IMR-90 (cell line): ENCODE measurements around the gene SUPV3L1. TPM values are rescaled to one million over a fixed set of nuclear protein-coding genes. Genes with fewer than 3 reads are reported as not detected.

Experiments used
- ATAC-seq: fragments of 200-7000 bp; cut with Tn5 transposase; 2 replicates; pipeline ENCODE4 v1.9.1; 2020; ENCODE audit warnings: low read depth, mild to moderate bottlenecking, moderate library complexity
- BruUV-seq: library from RNA; stranded (reverse); fragments of 400-500 nt; replicated peaks from 2 replicates; lab custom pipeline; 2021; lab: Mats Ljungman, UMichigan
- CTCF ChIA-PET: fragments of 300-600 bp; formaldehyde crosslinking; extraction: SDS; loops from one replicate; lab custom pipeline; 2021; ENCODE audit warnings: antibody characterized with exemption; lab: Yijun Ruan, JAX
- POLR2A ChIA-PET: fragments of 300-600 bp; sonication (Branson Sonifier 250); formaldehyde crosslinking; loops from one replicate; lab custom pipeline; 2022; ENCODE audit warnings: antibody characterized with exemption; ENCODE audit not compliant: unreplicated experiment; lab: Charles Lee
- DNase-seq: peaks from one replicate; pipeline ENCODE4 v3.0.0; 2013
- H2AFZ ChIP-seq: replicated peaks from 2 replicates; pipeline ENCODE3; 2013; ENCODE audit warnings: low read length, mild to moderate bottlenecking; ENCODE audit not compliant: poor library complexity
- H2AK5ac ChIP-seq: 2 replicates; pipeline ENCODE4 v1.6.1; 2013; ENCODE audit warnings: low read depth, low read length, inconsistent platforms
- H2AK9ac ChIP-seq: replicated peaks from 2 replicates; pipeline ENCODE3; 2013; ENCODE audit warnings: mild to moderate bottlenecking, low read depth, low read length, moderate library complexity; ENCODE audit not compliant: poor library complexity
- H2BK120ac ChIP-seq: 2 replicates; pipeline ENCODE4 v1.6.1; 2013; ENCODE audit warnings: low read depth, low read length, inconsistent platforms
- H2BK15ac ChIP-seq: 3 replicates; pipeline ENCODE4 v1.6.1; 2013; ENCODE audit warnings: low read depth, low read length, inconsistent platforms
- H2BK20ac ChIP-seq: 2 replicates; pipeline ENCODE4 v1.6.1; 2013; ENCODE audit warnings: low read depth, mild to moderate bottlenecking, inconsistent platforms, low read length, moderate library complexity
- H2BK5ac ChIP-seq: 2 replicates; pipeline ENCODE4 v1.6.1; 2013; ENCODE audit warnings: mild to moderate bottlenecking, low read depth, low read length, inconsistent platforms; ENCODE audit not compliant: poor library complexity, severe bottlenecking
- H3K14ac ChIP-seq: replicated peaks from 2 replicates; pipeline ENCODE4 v1.6.1; 2013; ENCODE audit warnings: low read depth, low read length, inconsistent platforms
- H3K18ac ChIP-seq: 2 replicates; pipeline ENCODE4 v1.6.1; 2013; ENCODE audit warnings: low read depth, low read length, control low read depth
- H3K23ac ChIP-seq: 2 replicates; pipeline ENCODE4 v1.6.1; 2013; ENCODE audit warnings: low read depth, low read length, inconsistent platforms
- H3K27ac ChIP-seq: 2 replicates; pipeline ENCODE4 v1.5.1; 2013; ENCODE audit warnings: mild to moderate bottlenecking, control low read depth, low read length; ENCODE audit not compliant: insufficient read depth
- H3K27me3 ChIP-seq: 2 replicates; pipeline ENCODE4 v1.6.1; 2013; ENCODE audit warnings: low read length; ENCODE audit not compliant: control insufficient read depth, insufficient read depth
- H3K36me3 ChIP-seq: 2 replicates; pipeline ENCODE4 v1.6.1; 2013; ENCODE audit warnings: low read length, mixed read lengths; ENCODE audit not compliant: control insufficient read depth, insufficient read depth
- H3K4ac ChIP-seq: 2 replicates; pipeline ENCODE4 v1.6.1; 2013; ENCODE audit warnings: low read depth, low read length, inconsistent platforms
- H3K4me1 ChIP-seq: 2 replicates; pipeline ENCODE4 v1.6.1; 2013; ENCODE audit warnings: low read length, mixed read lengths; ENCODE audit not compliant: control insufficient read depth, insufficient read depth
- H3K4me2 ChIP-seq: 2 replicates; pipeline ENCODE4 v1.6.1; 2013; ENCODE audit warnings: low read depth, mild to moderate bottlenecking, control low read depth, low read length, moderate library complexity
- H3K4me3 ChIP-seq: 2 replicates; pipeline ENCODE4 v1.5.1; 2013; ENCODE audit warnings: low read depth, mild to moderate bottlenecking, control low read depth, low read length, moderate library complexity; ENCODE audit not compliant: insufficient read depth
- H3K56ac ChIP-seq: 2 replicates; pipeline ENCODE4 v1.6.1; 2013; ENCODE audit warnings: low read length, inconsistent platforms; ENCODE audit not compliant: insufficient read depth; ENCODE audit errors: extremely low read depth
- H3K79me1 ChIP-seq, 2 experiments: 2 replicates each; pipeline ENCODE4 v1.6.1; 2013; ENCODE audit warnings: low read length in 2 of 2, inconsistent platforms in 1 of 2, low read depth in 1 of 2
- H3K9ac ChIP-seq: 2 replicates; pipeline ENCODE4 v1.6.1; 2013; ENCODE audit warnings: low read depth, low read length, control low read depth
- H3K9me1 ChIP-seq: 2 replicates; pipeline ENCODE4 v1.6.1; 2013; ENCODE audit warnings: low read length, inconsistent platforms; ENCODE audit not compliant: insufficient read depth
- H3K9me3 ChIP-seq: 2 replicates; pipeline ENCODE4 v1.6.1; 2013; ENCODE audit warnings: low read length; ENCODE audit not compliant: control insufficient read depth, insufficient read depth
- H4K20me1 ChIP-seq: 2 replicates; pipeline ENCODE4 v1.6.1; 2013; ENCODE audit warnings: low read length, inconsistent platforms; ENCODE audit not compliant: insufficient read depth
- H4K5ac ChIP-seq: 2 replicates; pipeline ENCODE4 v1.6.1; 2013; ENCODE audit warnings: mild to moderate bottlenecking, low read depth, low read length, control low read depth
- H4K8ac ChIP-seq, 2 experiments: 2 replicates each; pipeline ENCODE4 v1.6.1; 2013; ENCODE audit warnings: low read depth in 2 of 2, low read length in 2 of 2, control low read depth in 1 of 2, inconsistent platforms in 1 of 2
- H4K91ac ChIP-seq: 2 replicates; pipeline ENCODE4 v1.6.1; 2013; ENCODE audit warnings: low read depth, low read length, inconsistent platforms; ENCODE audit not compliant: insufficient read depth
- BHLHE40 ChIP-seq: fragments of 150-350 bp; IDR thresholded peaks from 2 replicates; pipeline ENCODE4 v1.6.1; 2016; ENCODE audit warnings: mild to moderate bottlenecking, low read depth, low read length
- CEBPB ChIP-seq: IDR thresholded peaks from 2 replicates; pipeline ENCODE4 v1.6.1; 2012; ENCODE audit warnings: low read depth, low read length, improper control_type of control experiment
- CHD1 ChIP-seq: IDR thresholded peaks from 2 replicates; pipeline ENCODE4 v1.6.1; 2012; ENCODE audit warnings: low read depth, low read length, improper control_type of control experiment
- FOS ChIP-seq: fragments of 150-350 bp; IDR thresholded peaks from 2 replicates; pipeline ENCODE4 v1.6.1; 2016; ENCODE audit warnings: low read depth, low read length
- MAFK ChIP-seq: IDR thresholded peaks from 2 replicates; pipeline ENCODE4 v1.6.1; 2012; ENCODE audit warnings: low read depth, low read length, improper control_type of control experiment
- MAZ ChIP-seq: IDR thresholded peaks from 2 replicates; pipeline ENCODE4 v1.6.1; 2012; ENCODE audit warnings: low read depth, mild to moderate bottlenecking, low read length, improper control_type of control experiment, moderate library complexity, borderline replicate concordance
- NFE2L2 ChIP-seq: fragments of 150-350 bp; IDR thresholded peaks from 2 replicates; pipeline ENCODE4 v1.6.1; 2016; ENCODE audit warnings: low read depth, mild to moderate bottlenecking, low read length
- RAD21 ChIP-seq: IDR thresholded peaks from 2 replicates; pipeline ENCODE4 v1.6.1; 2012; ENCODE audit warnings: low read length, improper control_type of control experiment
- RCOR1 ChIP-seq: IDR thresholded peaks from 2 replicates; pipeline ENCODE4 v1.6.1; 2012; ENCODE audit warnings: mild to moderate bottlenecking, low read length, improper control_type of control experiment; ENCODE audit not compliant: insufficient replicate concordance
- RFX5 ChIP-seq: IDR thresholded peaks from 2 replicates; pipeline ENCODE4 v1.8.0; 2012; ENCODE audit warnings: low read depth, mild to moderate bottlenecking, low read length, moderate library complexity
- SMC3 ChIP-seq: fragments of 150-350 bp; IDR thresholded peaks from 2 replicates; pipeline ENCODE4 v1.6.1; 2016; ENCODE audit warnings: low read depth, mild to moderate bottlenecking, antibody characterized with exemption, low read length, moderate library complexity
- WGBS, 2 experiments: methylation state at CpG; one replicate each; pipeline versions ENCODE4 v1.1.5 to v1.1.7; 2013; ENCODE audit warnings: missing lambda C conversion rate in 2 of 2; ENCODE audit not compliant: insufficient read length in 1 of 2; ENCODE audit errors: extremely low coverage in 2 of 2; 5-methylcytosine and 5-hydroxymethylcytosine counted together
- dilution Hi-C: fragments of 300-500 bp; cut with HindIII; formaldehyde crosslinking; loops from one replicate; pipeline ENCODE4 v1.14.3; 2018; ENCODE audit warnings: low sequenced_read_pairs; ENCODE audit not compliant: unreplicated experiment
- in situ Hi-C: fragments of 300-500 bp; cut with MboI; formaldehyde crosslinking; loops from 3 replicates; pipeline ENCODE4 v1.14.3; 2019; ENCODE audit warnings: low sequenced_read_pairs, inconsistent platforms, mixed read lengths
- intact Hi-C: fragments of 100-400 bp; cut with micrococcal nuclease; formaldehyde crosslinking; loops from 2 replicates; pipeline ENCODE4 v1.10.0; 2022
- polyA plus RNA-seq, 3 experiments: library from polyadenylated mRNA; depleted of rRNA; stranded (reverse); fragments of >200 nt; gene quantifications; 2 replicates each; pipeline ENCODE4 v1.2.3, GENCODE V29; 2012; ENCODE audit warnings: low replicate concordance in 1 of 3
- total RNA-seq: library from RNA; depleted of rRNA; stranded (reverse); fragments of >200 nt; gene quantifications from 2 replicates; pipeline ENCODE4 v1.2.3, GENCODE V29; 2012
- TF ChIP-seq, protein P1 (sequence below): conservative IDR thresholded peaks from 2 replicates; pipeline ENCODE4 v1.5.1; 2012; ENCODE audit warnings: mild to moderate bottlenecking, low read depth, low read length, improper control_type of control experiment
- TF ChIP-seq, protein P2 (sequence below): fragments of 150-350 bp; IDR thresholded peaks from 2 replicates; pipeline ENCODE4 v1.6.1; 2016; ENCODE audit warnings: low read depth, mild to moderate bottlenecking, low read length, moderate library complexity, borderline replicate concordance

SUPV3L1 gene
- total and polyA plus RNA-seq, 2 of the 4 experiments (the other 2 are of a cell fraction), result 24.4 to 26.5 TPM

DNA sequence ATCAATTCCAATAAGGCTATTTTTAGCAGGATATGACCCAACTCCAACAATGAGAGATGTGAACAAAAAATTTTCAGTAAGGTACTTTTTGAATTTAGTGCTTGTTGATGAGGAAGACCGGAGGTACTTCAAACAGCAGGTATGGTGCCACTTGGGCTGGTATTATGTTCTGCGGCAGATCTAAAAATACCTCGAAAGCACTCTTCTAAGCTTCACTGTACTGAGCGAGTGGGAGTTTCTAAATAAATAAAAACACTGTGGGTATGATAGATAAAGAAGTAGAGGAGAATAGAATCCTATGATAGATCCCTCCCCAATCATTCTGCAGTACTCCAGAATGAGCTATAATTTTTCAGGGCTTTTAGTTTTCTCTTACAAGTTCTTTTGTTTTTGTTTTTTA, 11.5 kb upstream of the SUPV3L1 start:
- intact Hi-C loops, result no loop called here
- Histone ChIP-seq H2AFZ (no peak overlapping the region), H3K23ac (no peak overlapping the region), H3K36me3 (peaks cover 11% of the 10 kb centered on the region; the same call in 1 of the 2 replicates), H2BK120ac (no peak overlapping the region), H2BK15ac (no peak overlapping the region), H3K27ac (no peak overlapping the region), H3K14ac (no peak overlapping the region), H3K27me3 (no peaks in the 10 kb centered on the region), H4K20me1 (no peaks in the 10 kb centered on the region), H2AK5ac (no peak overlapping the region), H3K4me2 (no peak overlapping the region), H3K9me1 (no peaks in the 10 kb centered on the region), H3K56ac (no peak overlapping the region), H3K9ac (no peak overlapping the region), H2BK20ac (no peak overlapping the region), H4K91ac (no peak overlapping the region), H3K9me3 (no peaks in the 10 kb centered on the region), H4K5ac (no peak overlapping the region), H3K4me3 (no peak overlapping the region), H3K18ac (no peak overlapping the region), H4K8ac (no peak overlapping the region), H3K4ac (no peak overlapping the region), H2AK9ac (no peak overlapping the region), H3K4me1 (no peaks in the 10 kb centered on the region), H2BK5ac (no peak overlapping the region), H3K79me1 (peaks cover 3 to 8% of the 10 kb centered on the region in 2 experiments; a peak in 1 of 4 replicates)
- TF ChIP-seq, protein P1, sequence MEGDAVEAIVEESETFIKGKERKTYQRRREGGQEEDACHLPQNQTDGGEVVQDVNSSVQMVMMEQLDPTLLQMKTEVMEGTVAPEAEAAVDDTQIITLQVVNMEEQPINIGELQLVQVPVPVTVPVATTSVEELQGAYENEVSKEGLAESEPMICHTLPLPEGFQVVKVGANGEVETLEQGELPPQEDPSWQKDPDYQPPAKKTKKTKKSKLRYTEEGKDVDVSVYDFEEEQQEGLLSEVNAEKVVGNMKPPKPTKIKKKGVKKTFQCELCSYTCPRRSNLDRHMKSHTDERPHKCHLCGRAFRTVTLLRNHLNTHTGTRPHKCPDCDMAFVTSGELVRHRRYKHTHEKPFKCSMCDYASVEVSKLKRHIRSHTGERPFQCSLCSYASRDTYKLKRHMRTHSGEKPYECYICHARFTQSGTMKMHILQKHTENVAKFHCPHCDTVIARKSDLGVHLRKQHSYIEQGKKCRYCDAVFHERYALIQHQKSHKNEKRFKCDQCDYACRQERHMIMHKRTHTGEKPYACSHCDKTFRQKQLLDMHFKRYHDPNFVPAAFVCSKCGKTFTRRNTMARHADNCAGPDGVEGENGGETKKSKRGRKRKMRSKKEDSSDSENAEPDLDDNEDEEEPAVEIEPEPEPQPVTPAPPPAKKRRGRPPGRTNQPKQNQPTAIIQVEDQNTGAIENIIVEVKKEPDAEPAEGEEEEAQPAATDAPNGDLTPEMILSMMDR, result no peak
- TF ChIP-seq RCOR1 (no peak), RAD21 (no peak), RFX5 (no peak), NFE2L2 (no peak), BHLHE40 (no peak), SMC3 (no peak), CEBPB (no peak), MAFK (no peak), MAZ (no peak), FOS (no peak), CHD1 (no peak)
- TF ChIP-seq, protein P2, sequence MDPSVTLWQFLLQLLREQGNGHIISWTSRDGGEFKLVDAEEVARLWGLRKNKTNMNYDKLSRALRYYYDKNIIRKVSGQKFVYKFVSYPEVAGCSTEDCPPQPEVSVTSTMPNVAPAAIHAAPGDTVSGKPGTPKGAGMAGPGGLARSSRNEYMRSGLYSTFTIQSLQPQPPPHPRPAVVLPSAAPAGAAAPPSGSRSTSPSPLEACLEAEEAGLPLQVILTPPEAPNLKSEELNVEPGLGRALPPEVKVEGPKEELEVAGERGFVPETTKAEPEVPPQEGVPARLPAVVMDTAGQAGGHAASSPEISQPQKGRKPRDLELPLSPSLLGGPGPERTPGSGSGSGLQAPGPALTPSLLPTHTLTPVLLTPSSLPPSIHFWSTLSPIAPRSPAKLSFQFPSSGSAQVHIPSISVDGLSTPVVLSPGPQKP, result no peak
- dilution Hi-C loops, result no loop called here
- no CpG with 5 or more reads among the region's 4 CpGs for WGBS, 2 experiments
- POLR2A ChIA-PET, result no interaction called here
- CTCF ChIA-PET, result no interaction called here
- in situ Hi-C loops, result no loop called here
- ATAC-seq (no peak), DNase-seq (no peak)
- no TSS peak for BruUV-seq
